PFSK-1 (cell line): ENCODE measurements around the gene P2RY13.

Experiments used
- FOXP2 ChIP-seq: optimal IDR thresholded peaks from 2 replicates; pipeline ENCODE3; 2011; ENCODE audit warnings: borderline replicate concordance, control low read depth, inconsistent platforms; ENCODE audit not compliant: insufficient read depth; ENCODE audit errors: extremely low read length, extremely low read depth
- POLR2AphosphoS5 ChIP-seq: IDR thresholded peaks from 2 replicates; pipeline ENCODE4 v1.6.1; 2012; ENCODE audit warnings: low read depth, mild to moderate bottlenecking, control low read depth, low read length, moderate library complexity
- REST ChIP-seq, 2 experiments: IDR thresholded peaks; 2 replicates each; pipeline versions ENCODE4 v1.6.1 to v1.8.0; 2011 to 2012; ENCODE audit warnings: low read depth in 2 of 2, low read length in 2 of 2, control low read depth in 1 of 2, inconsistent platforms in 1 of 2, mild to moderate bottlenecking in 1 of 2, moderate library complexity in 1 of 2; ENCODE audit not compliant: insufficient read depth in 1 of 2
- SIN3A ChIP-seq: IDR thresholded peaks from 2 replicates; pipeline ENCODE4 v1.6.1; 2012; ENCODE audit warnings: mild to moderate bottlenecking, low read length, moderate library complexity, borderline replicate concordance; ENCODE audit not compliant: insufficient read depth
- TAF1 ChIP-seq: IDR thresholded peaks from 2 replicates; pipeline ENCODE4 v1.6.1; 2012; ENCODE audit warnings: low read length, control low read depth, borderline replicate concordance; ENCODE audit not compliant: insufficient read depth

P2RY13 gene

GRCh38 chr3:151306168-151306810, 23.1 kb downstream of the P2RY13 start:
- no peak for TF ChIP-seq POLR2AphosphoS5
- TF ChIP-seq SIN3A = no peak
- TF ChIP-seq REST (IDR thresholded peaks at IDR 0.05; ENCODE audit: insufficient read depth in 1 of 2, low read depth in 2 of 2, low read length in 2 of 2) = no peak
- no peak for TF ChIP-seq TAF1
- TF ChIP-seq FOXP2 = no peak

- TF ChIP-seq SIN3A (no peak), TAF1 (no peak), POLR2AphosphoS5 (no peak), REST (IDR thresholded peaks at IDR 0.05; ENCODE audit: insufficient read depth in 1 of 2, low read depth in 2 of 2, low read length in 2 of 2) (no peak), FOXP2 (no peak)
Measured at GRCh38 chr3:151305775-151306151, 23.6 kb downstream of the P2RY13 start.

GRCh38 chr3:151305060-151305774, 24.1 kb downstream of the P2RY13 start:
- no peak for TF ChIP-seq FOXP2
- no peak for TF ChIP-seq REST (IDR thresholded peaks at IDR 0.05; ENCODE audit: insufficient read depth in 1 of 2, low read depth in 2 of 2, low read length in 2 of 2)
- TF ChIP-seq POLR2AphosphoS5 = no peak
- TF ChIP-seq SIN3A = no peak
- no peak for TF ChIP-seq TAF1

GRCh38 chr3:151303751-151304150, 25.6 kb downstream of the P2RY13 start:
- TF ChIP-seq REST (IDR thresholded peaks at IDR 0.05; ENCODE audit: insufficient read depth in 1 of 2, low read depth in 2 of 2, low read length in 2 of 2) (no peak), FOXP2 (no peak), POLR2AphosphoS5 (no peak), TAF1 (no peak), SIN3A (no peak)

- TF ChIP-seq TAF1 (no peak), FOXP2 (no peak), POLR2AphosphoS5 (no peak), REST (IDR thresholded peaks at IDR 0.05; ENCODE audit: insufficient read depth in 1 of 2, low read depth in 2 of 2, low read length in 2 of 2) (no peak), SIN3A (no peak)
Measured at GRCh38 chr3:151301787-151302186, 27.6 kb downstream of the P2RY13 start.
